Body of pancreas (tissue), 4 donors: ENCODE data around the gene PREB. TPM values are rescaled to one million over a fixed set of nuclear protein-coding genes. Genes with fewer than 3 reads are reported as not detected.

ENCODE experiments used
- ATAC-seq: fragments of 150-250 bp; one replicate; pipeline ENCODE4 v1.9.1; 2016
- DNase-seq, 4 donors: peaks; one replicate each; pipeline ENCODE4 v3.0.0-alpha.2; 2019
- H3K27ac ChIP-seq, 4 donors: fragments of 200-600 bp; sonication (generic); 1 replicate in 3 of 4; 2 replicates in 1 of 4; pipeline versions ENCODE4 v1.5.1 to v1.6.1; 2016 to 2019; ENCODE audit warnings: mild to moderate bottlenecking in 1 of 4, mixed read lengths in 1 of 4, moderate library complexity in 1 of 4
- H3K27me3 ChIP-seq, 2 donors: fragments of 200-600 bp; sonication (generic); one replicate each; pipeline ENCODE4 v1.6.0; 2016; ENCODE audit warnings: mild to moderate bottlenecking in 1 of 2
- H3K36me3 ChIP-seq, 2 donors: fragments of 200-600 bp; sonication (generic); replicated peaks in 1 of 2; 2 replicates each; pipeline ENCODE4 v1.5.1; 2016; ENCODE audit warnings: low read depth in 2 of 2; ENCODE audit not compliant: insufficient read depth in 1 of 2
- H3K4me1 ChIP-seq: fragments of 200-600 bp; sonication (generic); one replicate; pipeline ENCODE4 v1.6.0; 2016
- H3K4me3 ChIP-seq, 2 donors: fragments of 200-600 bp; sonication (generic); 1 replicate in 1 of 2; 2 replicates in 1 of 2; pipeline ENCODE4 v1.5.1; 2016 to 2019
- H3K9me3 ChIP-seq, 3 donors: fragments of 200-600 bp; sonication (generic); 1 replicate in 2 of 3; 2 replicates in 1 of 3; pipeline ENCODE4 v1.5.1; 2016
- CTCF ChIP-seq, 7 experiments: fragments of 450-650 bp in 4 of 7; fragments of 200-600 bp in 3 of 7; sonication (generic) in 3 of 7; IDR thresholded peaks; one replicate each; pipeline ENCODE4 v1.5.1; 2016 to 2019; ENCODE audit warnings: antibody characterized with exemption in 7 of 7
- POLR2A ChIP-seq, 3 donors: fragments of 450-650 bp; IDR thresholded peaks; one replicate each; pipeline ENCODE4 v1.6.1; 2016; ENCODE audit warnings: antibody characterized with exemption in 3 of 3, mild to moderate bottlenecking in 2 of 3
- WGBS, 2 donors: methylation state at CpG; one replicate each; pipeline ENCODE4 v1.1.5; 2017; 5-methylcytosine and 5-hydroxymethylcytosine counted together
- intact Hi-C: fragments of 100-400 bp; cut with DNase I; formaldehyde crosslinking; loops from one replicate; pipeline ENCODE4 v1.15.1; 2023
- total RNA-seq, 2 donors: library from RNA; depleted of rRNA; stranded (reverse); fragments of >200 nt; gene quantifications; one replicate each; pipeline ENCODE4 v1.1.0, GENCODE V29; 2016

Gene PREB
- total RNA-seq, 2 donors from 2014 or later: 56.3 to 103 TPM

GRCh38 chr2:27089111-27089954 lies 45.1 kb downstream of the PREB start:
- no peak overlapping the region for H3K27ac ChIP-seq
- H3K4me3 ChIP-seq: no peak overlapping the region
- H3K9me3 ChIP-seq: no peaks in the 10 kb centered on the region
- intact Hi-C loops: no loop called here
- H3K27me3 ChIP-seq: no peaks in the 10 kb centered on the region
- ATAC-seq (no peak), DNase-seq (no peak)
- WGBS, 2 donors: 85 to 90% methylated on average over 13 to 14 of the region's 14 CpGs
- H3K4me1 ChIP-seq: peaks cover 27% of the 10 kb centered on the region
- TF ChIP-seq POLR2A (IDR thresholded peaks at IDR 0.05): no peak
- TF ChIP-seq CTCF (IDR thresholded peaks at IDR 0.05): no peak
- H3K36me3 ChIP-seq: no peaks in the 10 kb centered on the region

GRCh38 chr2:27088634-27089033 lies 45.8 kb downstream of the PREB start:
- TF ChIP-seq CTCF (IDR thresholded peaks at IDR 0.05) (no peak), POLR2A (IDR thresholded peaks at IDR 0.05) (no peak)
- WGBS, 2 donors: 84 to 90% methylated on average over 5 to 6 of the region's 6 CpGs
- intact Hi-C loops: no loop called here
- Histone ChIP-seq H3K9me3 (no peaks in the 10 kb centered on the region), H3K4me1 (peaks cover 27% of the 10 kb centered on the region), H3K4me3 (no peak overlapping the region), H3K27ac (no peak overlapping the region), H3K36me3 (no peaks in the 10 kb centered on the region), H3K27me3 (no peaks in the 10 kb centered on the region)
- DNase-seq: no peak
- no peak for ATAC-seq

GRCh38 chr2:27087823-27088410 lies 46.5 kb downstream of the PREB start:
- ATAC-seq (no peak), DNase-seq (no peak)
- Histone ChIP-seq H3K9me3 (no peaks in the 10 kb centered on the region), H3K27ac (no peak overlapping the region), H3K4me3 (no peak overlapping the region), H3K27me3 (no peaks in the 10 kb centered on the region), H3K4me1 (peaks cover 27% of the 10 kb centered on the region), H3K36me3 (no peaks in the 10 kb centered on the region)
- TF ChIP-seq POLR2A (IDR thresholded peaks at IDR 0.05) (no peak), CTCF (IDR thresholded peaks at IDR 0.05) (no peak)
- 71 to 84% methylated on average over 5 of the region's 5 CpGs for WGBS, 2 donors
- intact Hi-C loops: no loop called here

GRCh38 chr2:27086724-27087593 lies 47.5 kb downstream of the PREB start, which contains the start of gene KHK:
KHK (plus strand) TSS chr2:27086772; CDS start chr2:27087260, 488 bp downstream.
- Histone ChIP-seq H3K36me3 (no peaks in the 10 kb centered on the region), H3K4me1 (peaks cover 26% of the 10 kb centered on the region), H3K27ac (peak within 1 kb of the TSS; percentile 76 to 96 (median 86)), H3K9me3 (no peaks in the 10 kb centered on the region), H3K4me3 (peak within 1 kb of the TSS; percentile 55 to 74), H3K27me3 (no peaks in the 10 kb centered on the region)
- ATAC-seq (peak; percentile 11), DNase-seq (peak; percentile 57 to 73 (median 66))
- intact Hi-C loops: no loop called here
- WGBS, 2 donors: 7 to 28% methylated on average over 21 to 52 of the region's 54 CpGs
- TF ChIP-seq POLR2A (IDR thresholded peaks at IDR 0.05): no peak
- no peak for TF ChIP-seq CTCF (IDR thresholded peaks at IDR 0.05)
